Measurements from ENCODE around the gene VHLL.

Gene VHLL

DNA sequence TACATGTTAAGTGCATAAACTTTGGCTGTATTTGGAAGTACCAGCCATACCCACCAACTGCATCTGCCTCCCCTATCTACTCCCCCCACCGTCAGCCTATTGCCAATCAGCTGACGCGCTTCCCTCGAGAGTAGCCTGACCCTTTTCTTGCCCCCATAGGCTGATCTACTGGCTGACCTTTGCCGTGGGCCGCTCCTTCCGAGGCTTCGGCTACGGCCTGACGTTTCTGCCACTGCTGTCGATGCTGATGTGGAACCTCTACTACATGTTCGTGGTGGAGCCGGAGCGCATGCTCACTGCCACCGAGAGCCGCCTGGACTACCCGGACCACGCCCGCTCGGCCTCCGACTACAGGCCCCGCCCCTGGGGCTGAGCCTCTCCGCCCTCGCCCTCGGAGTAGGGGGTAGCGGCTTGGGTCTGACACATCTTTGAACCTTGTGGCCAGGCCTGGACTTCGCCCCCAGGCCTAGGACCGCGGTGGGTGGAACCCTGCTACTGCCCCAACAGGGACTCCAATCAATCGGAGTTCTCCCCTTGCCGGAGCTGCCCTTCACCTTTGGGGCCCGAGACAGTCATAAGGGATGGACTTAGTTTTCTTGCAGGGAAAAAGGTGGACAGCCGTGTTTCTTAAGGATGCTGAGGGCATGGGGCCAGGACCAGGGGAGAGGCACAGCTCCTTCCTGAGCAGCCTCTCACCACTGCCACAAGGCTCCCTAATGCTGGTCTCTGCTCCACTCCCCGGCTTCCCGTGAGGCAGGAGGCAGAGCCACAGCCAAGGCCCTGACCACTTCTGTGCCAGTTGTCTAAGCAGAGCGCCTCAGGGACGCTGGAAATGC is 7.7 kb downstream of the VHLL start:
- DNase-seq (ENCODE audit: low spot score): peak; percentile 93

DNA sequence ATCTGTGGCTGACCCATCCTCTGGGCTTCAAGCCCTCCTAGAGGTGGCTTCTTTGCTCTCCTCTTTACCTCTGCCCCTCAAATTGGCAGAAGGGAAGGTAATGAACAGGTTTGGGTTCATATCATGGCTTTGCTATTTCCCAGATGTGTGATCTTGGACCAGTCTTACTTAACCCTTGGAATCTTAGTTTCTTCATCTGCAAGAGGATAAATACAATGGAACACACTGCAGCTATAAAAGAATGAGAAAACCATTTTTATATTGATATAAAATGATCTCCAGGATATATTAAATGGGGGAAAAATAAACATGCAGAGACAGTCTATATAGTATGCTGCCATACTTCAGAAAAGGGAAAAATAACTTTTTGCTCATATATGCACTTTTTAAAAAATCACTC is 9.2 kb downstream of the VHLL start:
- no peak for DNase-seq (ENCODE audit: low spot score)

- no peak for DNase-seq (ENCODE audit: low spot score)
Measured at GRCh38 chr1:156286061-156286460, 13.0 kb downstream of the VHLL start.

- DNase-seq (ENCODE audit: low spot score): no peak
Measured at GRCh38 chr1:156285437-156285836, 13.7 kb downstream of the VHLL start.

DNA sequence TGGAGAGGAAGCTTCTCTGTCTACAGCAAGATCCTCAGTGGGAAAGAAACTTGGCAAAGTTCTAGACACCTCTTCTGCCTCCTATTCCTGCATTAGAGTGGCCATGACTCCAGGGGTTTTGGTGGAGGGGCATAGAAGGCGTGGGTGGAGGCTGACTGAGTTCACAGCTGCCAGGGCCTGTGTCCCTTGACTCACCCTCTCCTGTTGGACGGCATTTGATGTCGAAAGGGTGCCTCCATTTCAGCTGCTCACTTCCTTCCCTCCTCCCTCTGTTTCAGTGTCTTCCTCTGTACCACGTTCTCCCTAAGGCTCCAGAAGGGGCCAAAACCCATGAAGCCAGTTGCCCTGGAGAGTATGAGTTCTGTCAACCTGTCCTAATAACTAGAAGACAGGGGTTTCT is 14.3 kb downstream of the VHLL start:
- DNase-seq (ENCODE audit: low spot score): no peak

- no peak for DNase-seq (ENCODE audit: low spot score)
Measured at GRCh38 chr1:156284112-156284511, 15.0 kb downstream of the VHLL start, which contains the start of gene TMEM79. TMEM79 (plus strand) TSS chr1:156284325; CDS start chr1:156285227, 902 bp downstream.

- no peak for DNase-seq (ENCODE audit: low spot score)
Measured at GRCh38 chr1:156283521-156283920, 15.6 kb downstream of the VHLL start.

- DNase-seq (ENCODE audit: low spot score): peak; percentile 91
Measured at GRCh38 chr1:156282479-156283222, 16.5 kb downstream of the VHLL start, which contains the start of gene SMG5. SMG5 (minus strand) TSS chr1:156282825; CDS start chr1:156282680, 145 bp downstream.

DNA sequence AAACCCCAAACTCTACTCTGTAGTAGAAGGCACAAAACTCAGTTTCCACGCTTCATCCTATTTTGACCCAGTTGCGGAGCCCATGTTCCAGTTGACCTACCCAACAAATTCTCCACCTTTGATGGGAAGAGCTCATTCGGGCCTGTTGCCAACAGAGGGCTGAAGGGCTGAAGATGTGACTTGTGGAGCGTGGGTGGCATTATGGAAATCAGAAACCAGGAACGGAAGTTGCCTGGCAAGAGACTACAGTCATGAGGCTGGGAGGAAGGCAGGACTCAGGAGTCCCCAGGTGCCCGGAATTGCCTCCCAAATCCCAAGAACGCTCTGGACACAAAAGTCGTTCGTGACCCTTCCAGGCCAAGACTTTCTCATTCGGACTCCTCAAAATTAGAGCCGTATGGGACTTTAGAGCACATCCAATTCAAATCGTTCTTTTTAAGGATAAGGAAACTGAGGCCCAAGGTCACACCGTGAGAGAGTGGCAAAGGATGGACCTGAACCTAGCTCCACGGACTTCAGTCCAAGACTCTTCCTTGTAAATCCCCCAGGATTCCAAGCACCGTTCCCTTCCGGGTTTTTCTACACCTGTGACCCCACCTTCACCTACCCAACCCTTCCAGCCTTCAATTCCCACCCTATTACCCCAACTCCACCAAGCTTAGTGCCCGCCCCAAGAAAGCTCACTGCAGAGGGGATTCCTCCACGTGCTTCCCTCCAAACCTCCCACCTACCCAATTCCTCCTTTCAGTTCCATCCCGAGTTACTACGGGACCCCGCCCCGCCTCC is 17.2 kb downstream of the VHLL start:
- no peak for DNase-seq (ENCODE audit: low spot score)

DNA sequence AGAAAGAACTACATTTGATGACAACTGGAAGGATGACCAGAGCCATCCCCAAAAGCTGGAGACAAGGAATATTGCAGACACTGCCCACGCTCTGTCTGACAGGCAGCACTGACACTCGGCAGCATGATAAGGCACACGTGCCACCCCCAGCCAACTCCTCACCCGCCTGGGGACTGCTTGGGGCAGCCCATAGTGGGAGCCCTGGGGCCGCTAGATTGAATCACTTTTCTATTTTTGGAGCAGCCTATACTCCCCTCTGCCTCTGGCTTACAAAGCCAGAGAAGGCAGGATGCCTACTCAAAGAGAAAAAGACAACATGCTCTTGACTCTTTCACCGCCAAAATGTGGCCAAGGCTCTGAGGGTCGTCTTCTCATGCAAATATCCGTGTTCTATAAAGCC is 17.8 kb downstream of the VHLL start:
- no peak for DNase-seq (ENCODE audit: low spot score)

DNA sequence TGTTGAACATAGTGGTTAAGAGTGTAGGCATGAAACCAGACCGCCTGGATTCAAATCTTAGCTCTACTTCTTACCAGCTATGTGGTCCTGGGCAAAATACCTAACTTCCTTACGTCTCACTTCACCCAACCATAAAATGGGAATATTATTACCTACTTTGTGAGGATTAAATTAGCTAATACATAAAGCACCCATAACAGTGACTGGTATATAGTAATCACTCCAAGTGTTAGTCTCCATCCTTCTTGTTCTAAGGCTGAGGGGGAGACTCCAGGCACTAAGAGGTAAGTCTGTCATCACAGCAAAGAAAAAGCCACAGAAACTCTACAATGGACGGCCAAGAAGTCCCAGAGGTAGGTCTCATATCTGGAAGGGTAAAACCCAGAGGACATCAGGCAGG is 19.3 kb downstream of the VHLL start:
- no peak for DNase-seq (ENCODE audit: low spot score)

DNA sequence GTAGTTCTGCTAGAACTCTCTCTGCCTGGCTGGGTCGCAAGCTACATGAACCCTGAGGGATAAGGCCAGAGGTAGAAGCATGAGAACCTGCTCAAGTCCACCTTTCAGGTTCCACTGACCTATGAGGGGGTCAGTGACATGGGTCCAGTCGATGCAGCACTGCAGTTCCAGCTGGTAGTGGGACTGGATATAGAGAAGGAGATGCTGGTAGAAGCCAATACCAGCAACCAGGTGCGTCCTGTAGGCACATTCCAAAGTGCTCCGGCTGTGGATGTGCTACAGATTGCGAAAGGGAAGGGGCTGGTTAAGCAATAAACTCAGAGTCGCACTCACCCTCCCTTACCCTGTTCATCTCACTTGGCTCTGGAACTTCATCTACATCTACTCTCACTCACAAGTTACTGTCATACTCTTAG is 22.1 kb downstream of the VHLL start:
- peak; percentile 81 for DNase-seq (ENCODE audit: low spot score)

DNA sequence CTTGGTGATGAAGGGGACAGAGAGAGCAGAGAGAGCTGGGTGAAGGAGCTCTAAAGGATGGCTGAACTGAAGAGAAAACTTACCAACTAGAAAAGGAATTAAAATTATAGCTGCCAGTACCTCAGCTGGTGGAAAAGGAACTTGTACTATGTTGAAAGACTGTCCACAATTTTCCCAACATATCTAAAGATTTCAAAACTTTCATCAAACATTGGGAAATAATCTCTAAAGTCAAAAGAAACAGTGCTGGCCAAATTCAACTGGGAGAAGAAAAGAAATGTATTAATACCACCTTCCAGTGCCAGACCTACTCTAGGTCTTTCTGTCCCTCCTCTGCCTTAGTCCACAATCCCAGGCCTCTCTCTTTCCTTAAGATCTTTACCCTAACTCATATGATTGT is 22.6 kb downstream of the VHLL start:
- DNase-seq (ENCODE audit: low spot score): no peak

- no peak for DNase-seq (ENCODE audit: low spot score)
Measured at GRCh38 chr1:156270314-156270713, 28.8 kb downstream of the VHLL start.

DNA sequence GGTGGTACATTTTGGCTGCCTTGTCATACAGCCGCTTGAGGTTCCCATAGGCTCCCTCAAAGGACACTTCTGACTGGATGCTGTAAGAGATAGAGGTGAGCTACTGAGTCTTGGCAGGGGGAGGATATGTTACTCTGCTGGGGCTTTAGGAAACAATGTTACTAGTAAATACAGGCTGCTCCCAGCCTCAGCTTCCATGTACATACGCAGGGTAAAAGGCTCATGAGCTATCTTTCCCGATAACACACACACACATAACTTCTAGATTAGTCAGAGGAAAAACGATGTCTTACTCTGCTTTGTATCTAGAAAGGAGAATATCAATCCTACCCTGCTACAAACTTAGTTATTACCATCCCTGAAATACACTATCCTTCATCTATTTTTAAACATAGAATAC is 30.8 kb downstream of the VHLL start:
- DNase-seq (ENCODE audit: low spot score): no peak

GRCh38 chr1:156266051-156266450 is 33.1 kb downstream of the VHLL start:
- DNase-seq (ENCODE audit: low spot score): no peak

GRCh38 chr1:156263288-156263655 is 35.8 kb downstream of the VHLL start:
- DNase-seq (ENCODE audit: low spot score): no peak

DNA sequence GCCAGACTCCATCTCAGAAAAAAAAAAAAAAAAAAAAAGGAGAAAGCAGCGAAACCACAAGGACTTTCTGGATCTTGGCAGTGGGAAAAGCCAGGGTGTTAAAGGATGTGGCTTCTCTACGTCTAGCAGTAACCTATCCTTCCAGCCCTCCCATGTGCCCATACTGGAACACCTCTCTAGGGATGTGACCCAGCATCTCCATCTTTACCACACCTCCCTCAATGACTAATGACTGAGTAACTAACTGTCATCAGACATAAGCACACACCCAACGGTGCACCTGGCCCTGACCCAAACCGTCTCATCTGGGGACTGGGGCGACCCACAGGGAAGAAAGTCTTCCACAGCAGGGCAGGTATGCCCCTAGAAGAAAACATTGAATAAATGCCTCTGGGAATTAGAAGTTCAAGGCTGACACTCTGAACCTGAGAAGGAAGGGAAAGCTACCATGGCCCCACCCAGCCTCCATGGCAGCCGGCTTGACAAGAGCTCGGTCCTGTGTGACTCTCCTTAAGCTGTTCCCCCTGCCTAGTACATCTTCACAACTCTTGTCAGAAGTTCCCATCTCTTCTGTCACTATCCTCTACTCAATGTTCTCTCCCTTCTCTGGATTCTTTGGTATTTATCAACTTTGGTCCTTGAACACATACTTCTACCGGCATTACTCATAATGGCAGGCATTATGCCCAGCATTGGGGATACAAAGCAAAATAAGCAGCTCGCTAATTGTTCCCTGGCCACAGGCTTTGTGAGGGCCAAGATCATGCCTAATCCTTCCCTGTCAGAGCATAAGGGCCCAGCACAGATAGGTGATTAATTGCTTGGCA is 36.4 kb downstream of the VHLL start:
- DNase-seq (ENCODE audit: low spot score): no peak

GRCh38 chr1:156260896-156261295 is 38.2 kb downstream of the VHLL start:
- no peak for DNase-seq (ENCODE audit: low spot score)

GRCh38 chr1:156259805-156260204 is 39.3 kb downstream of the VHLL start:
- no peak for DNase-seq (ENCODE audit: low spot score)

DNA sequence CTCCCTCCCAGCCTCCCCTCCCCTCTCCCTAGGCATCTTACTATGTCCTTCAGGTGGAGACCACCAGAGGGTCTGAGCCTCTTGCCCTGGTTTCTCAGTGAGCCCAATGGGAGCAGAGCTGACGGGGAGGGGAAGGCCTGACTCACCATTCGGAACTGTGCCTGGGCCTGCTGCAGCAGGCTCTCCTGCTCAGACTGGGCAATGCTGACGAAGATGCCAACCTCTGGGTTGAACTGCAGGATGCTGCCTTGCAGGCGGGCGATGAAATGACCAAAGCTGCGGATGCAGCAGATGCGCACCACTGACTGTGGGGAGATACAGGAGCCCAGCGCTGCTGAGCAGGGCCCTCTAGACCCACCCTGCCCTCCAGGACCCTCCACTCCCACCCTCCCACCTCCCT is 40.2 kb downstream of the VHLL start:
- DNase-seq (ENCODE audit: low spot score): no peak

GRCh38 chr1:156257711-156258110 is 41.4 kb downstream of the VHLL start:
- no peak for DNase-seq (ENCODE audit: low spot score)

Measured in HuH-7.5 (cell line).